ENCODE data around the gene ABCC1.

- TF ChIP-seq CTCF (conservative IDR thresholded peaks at IDR 0.05; ENCODE audit: low read length) (no peak), EZH2phosphoT487 (IDR thresholded peaks at IDR 0.05; ENCODE audit: borderline replicate concordance) (no peak)
These were observed 70.9 kb downstream of the ABCC1 start for GRCh38 chr16:16020291-16020690.

All from Loucy (cell line).